Fibroblast of lung (primary cell): ENCODE data around the gene ITM2A. TPM values are rescaled to one million over a fixed set of nuclear protein-coding genes. Genes with fewer than 3 reads are reported as not detected.

Experiments used
- DNase-seq, 2 donors: peaks; one replicate each; pipeline versions ENCODE4 v3.0.0 to v3.0.0-alpha.2; 2010; ENCODE audit warnings: low read depth in 2 of 2
- H2AFZ ChIP-seq: 2 replicates; pipeline ENCODE4 v1.5.1; 2012; ENCODE audit warnings: low read length, control low read depth, inconsistent platforms
- H3K27ac ChIP-seq: 2 replicates; pipeline ENCODE4 v1.5.1; 2011; ENCODE audit warnings: low read length, control low read depth; ENCODE audit not compliant: insufficient read depth
- H3K27me3 ChIP-seq: 2 replicates; pipeline ENCODE4 v1.5.1; 2011; ENCODE audit warnings: mild to moderate bottlenecking, low read length; ENCODE audit not compliant: control insufficient read depth, insufficient read depth
- H3K36me3 ChIP-seq: 2 replicates; pipeline ENCODE4 v1.5.1; 2011; ENCODE audit warnings: low read length; ENCODE audit not compliant: control insufficient read depth, insufficient read depth
- H3K4me1 ChIP-seq: 2 replicates; pipeline ENCODE4 v1.5.1; 2011; ENCODE audit warnings: low read length; ENCODE audit not compliant: control insufficient read depth, insufficient read depth; ENCODE audit errors: extremely low read depth
- H3K4me2 ChIP-seq: 2 replicates; pipeline ENCODE4 v1.5.1; 2011; ENCODE audit warnings: low read length, control low read depth; ENCODE audit not compliant: insufficient read depth; ENCODE audit errors: extremely low read depth
- H3K4me3 ChIP-seq, 4 experiments: fragments of 200-600 bp in 1 of 4; sonication (generic) in 1 of 4; replicated peaks in 1 of 4; 2 replicates each; pipeline ENCODE4 v1.5.1; 2011 to 2016; ENCODE audit warnings: low read length in 4 of 4, low read depth in 3 of 4, mild to moderate bottlenecking in 3 of 4, control low read depth in 2 of 4, inconsistent platforms in 1 of 4, mixed read lengths in 1 of 4; ENCODE audit not compliant: insufficient read depth in 1 of 4; ENCODE audit errors: control extremely low read depth in 1 of 4
- H3K79me2 ChIP-seq: 2 replicates; pipeline ENCODE4 v1.5.1; 2012; ENCODE audit warnings: mild to moderate bottlenecking, low read length, inconsistent platforms; ENCODE audit not compliant: control insufficient read depth, insufficient read depth
- H3K9ac ChIP-seq: 2 replicates; pipeline ENCODE4 v1.5.1; 2011; ENCODE audit warnings: mild to moderate bottlenecking, low read length, control low read depth; ENCODE audit not compliant: insufficient read depth
- H3K9me3 ChIP-seq: 2 replicates; pipeline ENCODE4 v1.5.1; 2012; ENCODE audit warnings: low read depth, low read length; ENCODE audit not compliant: control insufficient read depth, insufficient read depth
- H4K20me1 ChIP-seq: 2 replicates; pipeline ENCODE4 v1.5.1; 2011; ENCODE audit warnings: low read length; ENCODE audit not compliant: control insufficient read depth, insufficient read depth; ENCODE audit errors: extremely low read depth
- CTCF ChIP-seq, 2 donors: IDR thresholded peaks in 1 of 2; conservative IDR thresholded peaks in 1 of 2; 1 replicate in 1 of 2; 2 replicates in 1 of 2; pipeline ENCODE4 v1.5.1; 2011 to 2012; ENCODE audit warnings: low read length in 2 of 2, control low read depth in 1 of 2, inconsistent platforms in 1 of 2, low read depth in 1 of 2, mild to moderate bottlenecking in 1 of 2
- EZH2 ChIP-seq: IDR thresholded peaks from 2 replicates; pipeline ENCODE4 v1.5.1; 2012; ENCODE audit warnings: low read length, control low read depth, mild to moderate bottlenecking; ENCODE audit errors: missing control alignments
- polyA plus RNA-seq, 2 donors: library from polyadenylated mRNA; depleted of rRNA in 1 of 2; stranded (reverse) in 1 of 2; unstranded in 1 of 2; fragments of >200 nt; gene quantifications; 2 replicates each; pipeline ENCODE4 v1.2.1, GENCODE V29; 2011 to 2012; ENCODE audit warnings: missing spikeins in 1 of 2
- total RNA-seq: library from RNA; depleted of rRNA; stranded (reverse); fragments of >200 nt; gene quantifications from 2 replicates; pipeline ENCODE4 v1.2.1, GENCODE V29; 2014

ITM2A gene
- total and polyA plus RNA-seq, 2 donors (not counting 1 experiment from before 2014, with no cell fraction given), result 0.17 to 0.22 TPM

DNA sequence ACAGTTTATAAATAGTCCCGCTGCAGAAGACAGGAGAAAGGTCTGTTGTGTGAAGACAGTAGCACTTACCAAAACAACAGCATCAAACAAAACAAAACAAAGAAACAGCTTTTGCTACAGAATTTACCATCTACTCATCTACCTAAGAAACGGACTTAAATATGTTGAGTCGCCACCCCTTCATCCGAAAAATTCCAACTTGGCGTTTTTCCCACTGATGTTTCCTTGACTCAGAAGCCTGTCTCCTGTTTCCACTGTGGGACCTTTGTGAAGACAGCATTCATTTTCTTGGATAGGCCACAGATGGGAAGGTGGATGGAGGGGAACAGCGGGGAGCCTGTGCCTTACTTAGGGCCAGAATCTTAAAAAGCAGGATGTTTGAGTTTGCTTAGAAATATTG, 1.3 kb upstream of the ITM2A start:
- Histone ChIP-seq H3K27ac (no peak overlapping the region), H3K36me3 (no peaks in the 10 kb centered on the region), H3K4me2 (no peak overlapping the region), H3K79me2 (no peaks in the 10 kb centered on the region), H3K27me3 (no peaks in the 10 kb centered on the region), H3K4me1 (no peaks in the 10 kb centered on the region), H3K4me3 (no peak overlapping the region), H4K20me1 (no peaks in the 10 kb centered on the region), H3K9ac (no peak overlapping the region), H2AFZ (no peak overlapping the region), H3K9me3 (no peaks in the 10 kb centered on the region)
- DNase-seq, result no peak
- no peak for TF ChIP-seq EZH2

DNA sequence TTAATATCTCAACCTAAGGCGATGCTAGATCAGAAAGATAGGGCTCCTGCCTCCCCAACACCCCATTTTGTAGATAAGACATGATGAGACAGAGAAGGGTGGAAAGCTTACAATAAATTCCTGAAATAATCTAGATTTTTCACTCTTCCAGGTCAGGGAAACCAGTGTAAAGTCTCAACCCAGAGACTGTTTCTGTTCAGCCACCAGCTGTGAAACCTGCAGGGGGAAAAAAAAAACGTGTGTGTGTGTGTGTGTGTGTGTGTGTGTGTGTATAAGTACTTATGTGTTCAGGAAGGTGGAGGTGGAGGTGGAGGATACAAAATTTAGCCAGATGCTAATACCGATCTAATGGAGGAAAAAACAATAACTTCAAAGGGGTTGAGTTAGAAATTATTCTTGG, 773 bp upstream of the ITM2A start:
- no peak overlapping the region for H3K4me3 ChIP-seq
- DNase-seq, result no peak
- H3K9me3 ChIP-seq, result no peaks in the 10 kb centered on the region
- H3K36me3 ChIP-seq, result no peaks in the 10 kb centered on the region
- no peaks in the 10 kb centered on the region for H4K20me1 ChIP-seq
- H3K9ac ChIP-seq, result no peak overlapping the region
- no peak overlapping the region for H2AFZ ChIP-seq
- no peaks in the 10 kb centered on the region for H3K79me2 ChIP-seq
- no peak overlapping the region for H3K27ac ChIP-seq
- no peaks in the 10 kb centered on the region for H3K27me3 ChIP-seq
- no peak for TF ChIP-seq EZH2
- no peak for TF ChIP-seq CTCF (conservative IDR thresholded peaks at IDR 0.05 in 1 of 2, IDR thresholded peaks at IDR 0.05 in 1 of 2; ENCODE audit: low read depth in 1 of 2, low read length in 2 of 2)
- no peaks in the 10 kb centered on the region for H3K4me1 ChIP-seq
- H3K4me2 ChIP-seq, result no peak overlapping the region

DNA sequence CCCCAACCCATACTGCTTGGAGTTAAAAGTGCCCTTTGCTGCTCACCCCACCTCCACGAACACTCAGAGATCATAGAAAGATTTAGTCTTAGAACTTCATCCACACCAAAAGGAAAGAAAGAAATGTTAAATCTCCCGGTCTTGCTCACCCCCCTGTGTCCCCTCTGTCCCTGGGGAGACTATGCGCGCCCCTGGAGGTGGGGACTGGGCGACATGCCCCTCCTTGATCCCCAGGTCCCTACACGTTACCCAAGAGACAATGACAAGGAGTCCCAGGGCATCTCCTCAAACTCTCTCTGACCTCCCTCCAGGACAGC, 620 bp downstream of the ITM2A start:
- H3K36me3 ChIP-seq, result no peaks in the 10 kb centered on the region
- H3K4me1 ChIP-seq, result no peaks in the 10 kb centered on the region
- no peak for DNase-seq
- no peak overlapping the region for H3K27ac ChIP-seq
- no peak overlapping the region for H3K4me2 ChIP-seq
- no peak overlapping the region for H2AFZ ChIP-seq
- H3K9me3 ChIP-seq, result no peaks in the 10 kb centered on the region
- no peak for TF ChIP-seq CTCF (conservative IDR thresholded peaks at IDR 0.05 in 1 of 2, IDR thresholded peaks at IDR 0.05 in 1 of 2; ENCODE audit: low read depth in 1 of 2, low read length in 2 of 2)
- no peak for TF ChIP-seq EZH2
- H3K4me3 ChIP-seq, result no peak overlapping the region
- no peaks in the 10 kb centered on the region for H3K27me3 ChIP-seq
- H3K9ac ChIP-seq, result no peak overlapping the region
- no peaks in the 10 kb centered on the region for H3K79me2 ChIP-seq
- H4K20me1 ChIP-seq, result no peaks in the 10 kb centered on the region
